K562 (cell line): ENCODE data around the gene METTL14. TPM values are rescaled to one million over a fixed set of nuclear protein-coding genes. Genes with fewer than 3 reads are reported as not detected.
"Not testable (repeated sequence)": the region's sequence is repeated elsewhere in the genome, so short reads cannot be mapped to it uniquely, and the experiment has no call there.

Experiments
- ATAC-seq: fragments of 200-7000 bp; cut with Tn5 transposase; 3 replicates; pipeline ENCODE4 v1.9.1; 2020; ENCODE audit warnings: moderate library complexity
- BruUV-seq: library from RNA; stranded (reverse); fragments of 400-500 nt; replicated peaks from 2 replicates; lab custom pipeline; 2021; lab: Mats Ljungman, UMichigan
- CTCF ChIA-PET: fragments of 300-600 bp; formaldehyde crosslinking; extraction: SDS; loops from one replicate; lab custom pipeline; 2021; ENCODE audit warnings: low intra/inter-chr PET ratio; lab: Yijun Ruan, JAX
- POLR2A ChIA-PET: fragments of 300-600, 350-650 bp; sonication (Branson Sonifier 250); formaldehyde crosslinking; extraction: SDS; loops from one replicate; lab custom pipeline; 2021; ENCODE audit warnings: antibody characterized with exemption, inconsistent platforms; lab: Yijun Ruan, JAX
- DNase-seq, 4 experiments: peaks; one replicate each; pipeline versions ENCODE4 v3.0.0 to v3.0.0-alpha.2; 2011 to 2018; ENCODE audit warnings: low spot score in 3 of 4, mixed read lengths in 3 of 4; ENCODE audit errors: extremely low read depth in 1 of 4
- FAIRE-seq: peaks from 2 replicates; lab custom pipeline; 2011; peaks lifted over from hg19 to GRCh38; lab: Jason Lieb, UNC
- H2AFZ ChIP-seq: 2 replicates; pipeline ENCODE4 v1.6.0; 2011; ENCODE audit warnings: low read depth, low read length, control low read depth, inconsistent platforms
- H3K27ac ChIP-seq: fragments of 200-600 bp; 3 replicates; pipeline ENCODE4 v1.8.0; 2011; ENCODE audit warnings: low read depth, mild to moderate bottlenecking, control low read depth, inconsistent platforms, low read length, moderate library complexity, mixed read lengths; ENCODE audit errors: extremely low read depth
- H3K27me3 ChIP-seq, 2 experiments: fragments of 300-600 bp in 1 of 2; 2 replicates in 1 of 2; 3 replicates in 1 of 2; pipeline versions ENCODE4 v1.6.0 to v1.8.0; 2011; ENCODE audit warnings: inconsistent platforms in 2 of 2, low read length in 2 of 2, mild to moderate bottlenecking in 1 of 2, mixed read lengths in 1 of 2, moderate library complexity in 1 of 2; ENCODE audit not compliant: control insufficient read depth in 2 of 2, insufficient read depth in 2 of 2
- H3K36me3 ChIP-seq: fragments of 300-600 bp; 3 replicates; pipeline ENCODE4 v1.8.0; 2011; ENCODE audit warnings: mild to moderate bottlenecking, low read length, inconsistent platforms; ENCODE audit not compliant: control insufficient read depth, insufficient read depth
- H3K4me1 ChIP-seq, 2 experiments: fragments of 200-600 bp in 1 of 2; replicated peaks in 1 of 2; 2 replicates in 1 of 2; 3 replicates in 1 of 2; pipeline versions ENCODE4 v1.5.1 to v1.8.0; 2011; ENCODE audit warnings: inconsistent platforms in 2 of 2, low read length in 2 of 2, mild to moderate bottlenecking in 1 of 2, mixed read lengths in 1 of 2, moderate library complexity in 1 of 2; ENCODE audit not compliant: control insufficient read depth in 2 of 2, insufficient read depth in 2 of 2
- H3K4me2 ChIP-seq: 2 replicates; pipeline ENCODE4 v1.6.1; 2011; ENCODE audit warnings: low read length, control low read depth, inconsistent platforms, mixed read lengths; ENCODE audit not compliant: insufficient read depth
- H3K4me3 ChIP-seq: fragments of 200-600 bp; sonication (generic), shearing (Covaris generic); 2 replicates; pipeline ENCODE4 v1.5.1; 2016; ENCODE audit warnings: control low read depth, inconsistent platforms
- H3K79me2 ChIP-seq: fragments of 200-600 bp; 3 replicates; pipeline ENCODE4 v1.8.0; 2011; ENCODE audit warnings: low read length, inconsistent platforms; ENCODE audit not compliant: control insufficient read depth, insufficient read depth
- H3K9ac ChIP-seq, 2 experiments: 2 replicates each; pipeline versions ENCODE4 v1.6.0 to v1.6.1; 2011; ENCODE audit warnings: low read depth in 2 of 2, low read length in 2 of 2, control low read depth in 1 of 2, inconsistent platforms in 1 of 2, mild to moderate bottlenecking in 1 of 2, mixed read lengths in 1 of 2; ENCODE audit not compliant: insufficient read depth in 1 of 2
- H3K9me1 ChIP-seq: one replicate; pipeline ENCODE4 v1.6.0; 2011; ENCODE audit warnings: inconsistent platforms, mild to moderate bottlenecking, low read length, moderate library complexity; ENCODE audit not compliant: control insufficient read depth, insufficient read depth
- H3K9me3 ChIP-seq: replicated peaks from 2 replicates; pipeline ENCODE4 v1.5.1; 2011; ENCODE audit warnings: low read depth, low read length, inconsistent platforms; ENCODE audit not compliant: control insufficient read depth, insufficient read depth
- H4K20me1 ChIP-seq: replicated peaks from 2 replicates; pipeline ENCODE4 v1.6.1; 2011; ENCODE audit warnings: low read length, inconsistent platforms, mixed read lengths; ENCODE audit not compliant: control insufficient read depth, insufficient read depth
- AFF4 ChIP-seq: sonication (generic); formaldehyde crosslinking; IDR thresholded peaks from 2 replicates; pipeline ENCODE4 v1.8.0; 2023; ENCODE audit warnings: mild to moderate bottlenecking, missing genetic modification reagents
- CREM ChIP-seq: IDR thresholded peaks from 2 replicates; pipeline ENCODE4 v1.6.1; 2014; ENCODE audit warnings: antibody characterized with exemption, low read depth
- EHMT2 ChIP-seq: fragments of 450-650 bp; IDR thresholded peaks from 2 replicates; pipeline ENCODE4 v1.6.1; 2018; ENCODE audit warnings: antibody characterized with exemption
- ETV1 ChIP-seq: fragments of 450-650 bp; conservative IDR thresholded peaks from 2 replicates; pipeline ENCODE4 v1.6.1; 2016; ENCODE audit warnings: missing genetic modification characterization, control low read depth, low read depth, missing compliant biosample characterization
- LCOR ChIP-seq: sonication (generic); formaldehyde crosslinking; IDR thresholded peaks from 2 replicates; pipeline ENCODE4 v1.8.0; 2022; ENCODE audit warnings: mild to moderate bottlenecking, missing genetic modification reagents
- MAZ ChIP-seq, 2 experiments: fragments of 450-650 bp in 1 of 2; sonication (generic) in 1 of 2; formaldehyde crosslinking; IDR thresholded peaks in 1 of 2; conservative IDR thresholded peaks in 1 of 2; 2 replicates each; pipeline versions ENCODE4 v1.4.0 to v1.5.0; 2020; ENCODE audit warnings: mild to moderate bottlenecking in 1 of 2, missing genetic modification reagents in 1 of 2
- MIER1 ChIP-seq: fragments of 450-650 bp; IDR thresholded peaks from 2 replicates; pipeline ENCODE4 v1.6.1; 2016; ENCODE audit warnings: antibody characterized with exemption, mild to moderate bottlenecking, low read depth
- PRMT5 ChIP-seq: sonication (generic); formaldehyde crosslinking; IDR thresholded peaks from 2 replicates; pipeline ENCODE4 v1.5.0; 2020; ENCODE audit warnings: missing genetic modification reagents
- RCOR1 ChIP-seq, 2 experiments: IDR thresholded peaks; 2 replicates each; pipeline ENCODE4 v1.6.1; 2012; ENCODE audit warnings: low read depth in 2 of 2, low read length in 2 of 2, borderline replicate concordance in 1 of 2, improper control_type of control experiment in 1 of 2
- SRF ChIP-seq, 2 experiments: fragments of 250-450, 450-650 bp in 1 of 2; sonication (Bioruptor Pico) in 1 of 2; sonication (generic) in 1 of 2; formaldehyde crosslinking; IDR thresholded peaks; 2 replicates each; pipeline versions ENCODE4 v1.5.0 to v1.5.1; 2020 to 2022; ENCODE audit warnings: mild to moderate bottlenecking in 1 of 2, missing genetic modification reagents in 1 of 2
- ZNF766 ChIP-seq: fragments of 200-800 bp; sonication (Bioruptor generic); conservative IDR thresholded peaks from 2 replicates; pipeline ENCODE4 v1.6.1; 2016; ENCODE audit warnings: missing genetic modification characterization, missing compliant biosample characterization
- WGBS: fragments of 100-300 bp; shearing (Covaris generic); methylation state at CpG from one replicate; pipeline ENCODE4 v1.1.6; 2016; ENCODE audit warnings: low coverage, mixed read lengths; ENCODE audit not compliant: insufficient coverage; ENCODE audit errors: missing lambda C conversion rate; 5-methylcytosine and 5-hydroxymethylcytosine counted together
- in situ Hi-C: fragments of 300-500 bp; cut with MboI; formaldehyde crosslinking; loops from 4 replicates; pipeline ENCODE4 v1.15.0; 2018; ENCODE audit warnings: inconsistent platforms, mixed read lengths
- intact Hi-C: fragments of 100-400 bp; cut with micrococcal nuclease; formaldehyde crosslinking; loops from 2 replicates; pipeline ENCODE4 v1.14.2; 2022
- polyA plus RNA-seq, 8 experiments: library from polyadenylated mRNA; depleted of rRNA in 4 of 8; stranded (reverse) in 5 of 8; unstranded in 3 of 8; fragments of >200 nt; fragmentation: Nextera tagmentation in 2 of 8; fragmentation: Illumina TruSeq in 1 of 8; extraction: Ambion mirVana in 2 of 8; extraction: Trizol in 1 of 8; gene quantifications; 2 replicates each; pipeline versions ENCODE4 v1.2.1 to v1.2.3, GENCODE V29; 2011 to 2014; ENCODE audit warnings: inconsistent platforms in 1 of 8, missing spikeins in 1 of 8
- total RNA-seq, 7 experiments: library from RNA; depleted of rRNA in 6 of 7; stranded (reverse); fragments of >200 nt in 6 of 7; fragmentation: Illumina TruSeq in 2 of 7; extraction: Trizol in 2 of 7; gene quantifications; 2 replicates each; pipeline versions ENCODE4 v1.2.1 to v1.2.3, GENCODE V29; 2011 to 2021; ENCODE audit warnings: low replicate concordance in 1 of 7
- TF ChIP-seq, protein P1 (sequence below), 2 experiments: fragments of 450-650 bp; IDR thresholded peaks; 2 replicates each; pipeline ENCODE4 v1.6.1; 2018; ENCODE audit warnings: mild to moderate bottlenecking in 2 of 2, low read depth in 1 of 2; ENCODE audit not compliant: partially characterized antibody in 2 of 2

The METTL14 gene
- total and polyA plus RNA-seq, 9 of the 15 experiments (the other 6 are each of a cell fraction or from before 2014, with no cell fraction given): 16.7 to 42.4 (median 27.7) TPM

DNA sequence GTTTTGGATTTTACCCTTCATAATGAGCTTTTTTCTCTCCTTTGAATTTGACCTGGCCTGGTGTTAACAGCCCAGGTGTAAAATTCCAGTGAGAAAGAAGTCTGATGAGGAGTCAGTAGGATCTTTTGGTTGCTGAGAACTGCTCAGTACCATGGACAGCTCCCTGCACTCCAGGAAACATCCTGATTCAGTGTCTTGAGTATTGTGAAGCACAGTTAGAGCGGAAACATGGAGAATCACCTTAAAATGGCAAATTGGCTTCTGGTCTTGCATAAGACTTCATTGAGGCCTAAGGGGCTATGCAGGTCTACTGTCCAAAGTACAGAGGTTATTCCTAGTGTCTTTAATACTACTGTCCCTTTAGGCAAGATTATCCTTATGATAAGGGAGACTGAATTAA, 16.0 kb upstream of the METTL14 start:
- in situ Hi-C loops, H3K27ac ChIP-seq, H3K36me3 ChIP-seq, FAIRE-seq, H4K20me1 ChIP-seq, intact Hi-C loops, H3K9me3 ChIP-seq, H3K27me3 ChIP-seq, H3K4me2 ChIP-seq, H2AFZ ChIP-seq, H3K9me1 ChIP-seq, H3K4me1 ChIP-seq, H3K4me3 ChIP-seq, BruUV-seq, H3K9ac ChIP-seq, H3K79me2 ChIP-seq, ATAC-seq, CTCF ChIA-PET, POLR2A ChIA-PET: not testable (repeated sequence)
- WGBS: 33% methylated on average over 1 of the region's 1 CpG
- peak in 3 of 4 experiments; percentile 21 to 70 (median 27) for DNase-seq
- peak in 1 of 2 experiments; percentile 31; a peak in 1 of 4 replicates for TF ChIP-seq RCOR1 (IDR thresholded peaks at IDR 0.05; ENCODE audit: borderline replicate concordance in 1 of 2, low read depth in 2 of 2, low read length in 2 of 2)
- peak; percentile 55; the same call in 1 of the 2 replicates for TF ChIP-seq LCOR (CRISPR knock-in tag)
- peak; percentile 41; the same call in 1 of the 2 replicates for TF ChIP-seq AFF4
- peak; percentile 72; the same call in 1 of the 2 replicates for TF ChIP-seq PRMT5
- TF ChIP-seq ETV1 (tag): 0 out of 2 replicates have a peak, but pooled peaks have one; percentile 11
- TF ChIP-seq MIER1: peak; percentile 93
- TF ChIP-seq EHMT2: peak; percentile 98
- TF ChIP-seq, protein P1, sequence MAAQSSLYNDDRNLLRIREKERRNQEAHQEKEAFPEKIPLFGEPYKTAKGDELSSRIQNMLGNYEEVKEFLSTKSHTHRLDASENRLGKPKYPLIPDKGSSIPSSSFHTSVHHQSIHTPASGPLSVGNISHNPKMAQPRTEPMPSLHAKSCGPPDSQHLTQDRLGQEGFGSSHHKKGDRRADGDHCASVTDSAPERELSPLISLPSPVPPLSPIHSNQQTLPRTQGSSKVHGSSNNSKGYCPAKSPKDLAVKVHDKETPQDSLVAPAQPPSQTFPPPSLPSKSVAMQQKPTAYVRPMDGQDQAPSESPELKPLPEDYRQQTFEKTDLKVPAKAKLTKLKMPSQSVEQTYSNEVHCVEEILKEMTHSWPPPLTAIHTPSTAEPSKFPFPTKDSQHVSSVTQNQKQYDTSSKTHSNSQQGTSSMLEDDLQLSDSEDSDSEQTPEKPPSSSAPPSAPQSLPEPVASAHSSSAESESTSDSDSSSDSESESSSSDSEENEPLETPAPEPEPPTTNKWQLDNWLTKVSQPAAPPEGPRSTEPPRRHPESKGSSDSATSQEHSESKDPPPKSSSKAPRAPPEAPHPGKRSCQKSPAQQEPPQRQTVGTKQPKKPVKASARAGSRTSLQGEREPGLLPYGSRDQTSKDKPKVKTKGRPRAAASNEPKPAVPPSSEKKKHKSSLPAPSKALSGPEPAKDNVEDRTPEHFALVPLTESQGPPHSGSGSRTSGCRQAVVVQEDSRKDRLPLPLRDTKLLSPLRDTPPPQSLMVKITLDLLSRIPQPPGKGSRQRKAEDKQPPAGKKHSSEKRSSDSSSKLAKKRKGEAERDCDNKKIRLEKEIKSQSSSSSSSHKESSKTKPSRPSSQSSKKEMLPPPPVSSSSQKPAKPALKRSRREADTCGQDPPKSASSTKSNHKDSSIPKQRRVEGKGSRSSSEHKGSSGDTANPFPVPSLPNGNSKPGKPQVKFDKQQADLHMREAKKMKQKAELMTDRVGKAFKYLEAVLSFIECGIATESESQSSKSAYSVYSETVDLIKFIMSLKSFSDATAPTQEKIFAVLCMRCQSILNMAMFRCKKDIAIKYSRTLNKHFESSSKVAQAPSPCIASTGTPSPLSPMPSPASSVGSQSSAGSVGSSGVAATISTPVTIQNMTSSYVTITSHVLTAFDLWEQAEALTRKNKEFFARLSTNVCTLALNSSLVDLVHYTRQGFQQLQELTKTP (IDR thresholded peaks at IDR 0.05; ENCODE audit: low read depth in 1 of 2, partially characterized antibody in 2 of 2): peak in 1 of 2 experiments; percentile 86
- TF ChIP-seq ZNF766: 0 out of 2 replicates have a peak, but pooled peaks have one; percentile 32
- 0 out of 4 replicates have a peak, but pooled peaks of 1 of the 2 experiments have one; percentile 29 for TF ChIP-seq SRF (CRISPR knock-in tag; IDR thresholded peaks at IDR 0.05)
- TF ChIP-seq CREM: peak; percentile 31; the same call in 1 of the 2 replicates
- TF ChIP-seq MAZ (CRISPR knock-in tag; conservative IDR thresholded peaks at IDR 0.05 in 1 of 2, IDR thresholded peaks at IDR 0.05 in 1 of 2): peak in 1 of 2 experiments; percentile 54; a peak in 1 of 4 replicates
